Measurements from ENCODE around the gene NFIA. TPM values are rescaled to one million over a fixed set of nuclear protein-coding genes. Genes with fewer than 3 reads are reported as not detected.
A peak's percentile ranks its signal among the peaks of the same experiment; 100 is the strongest.

NFIA gene
- total and polyA plus RNA-seq, 9 of the 15 experiments (the other 6 are each of a cell fraction or from before 2014, with no cell fraction given) = 5.3 to 24.9 (median 9.8) TPM

DNA sequence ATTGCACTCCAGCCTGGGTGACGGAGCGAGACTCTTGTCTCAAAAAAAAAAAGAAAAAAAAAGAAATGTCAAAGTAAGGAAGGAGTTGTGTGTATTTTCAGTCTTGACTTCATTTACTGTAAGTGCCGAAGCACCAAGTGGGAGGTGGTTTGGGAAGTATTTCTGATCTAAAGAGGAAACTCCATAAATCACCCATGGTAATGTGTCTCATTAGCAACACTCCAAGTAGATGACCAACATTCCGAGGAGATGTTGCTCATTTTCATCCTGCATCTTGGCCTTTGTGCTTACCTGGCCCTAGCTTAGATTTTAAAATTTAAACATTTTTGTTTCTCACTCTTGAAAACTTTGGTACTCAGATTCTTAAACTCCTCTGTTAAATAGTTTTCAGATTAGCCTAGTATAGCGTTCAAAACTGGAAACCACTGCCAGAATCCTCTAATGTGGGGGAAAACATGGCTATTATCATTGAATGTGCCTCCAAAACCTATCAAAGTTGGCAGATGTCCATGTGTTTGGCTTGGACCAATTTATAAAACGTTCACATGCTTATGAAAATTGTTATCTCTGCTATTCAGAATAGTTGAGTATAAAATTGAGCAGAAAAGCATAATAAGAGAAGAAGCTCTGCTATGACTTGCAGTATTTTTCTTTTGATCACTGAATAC is 110.4 kb downstream of the NFIA start:
- FAIRE-seq (no peak), DNase-seq (ENCODE audit: extremely low read depth in 1 of 4, low spot score in 3 of 4) (no peak), ATAC-seq (no peak)
- no peak overlapping the region for H2AFZ ChIP-seq (ENCODE audit: low read depth, low read length)
- peaks cover 62% of the 10 kb centered on the region for H3K79me2 ChIP-seq (ENCODE audit: control insufficient read depth, insufficient read depth, low read length)
- BruUV-seq (replicated peaks) = no TSS peak
- 50% methylated on average over 5 of the region's 6 CpGs for WGBS (ENCODE audit: insufficient coverage, low coverage, missing lambda C conversion rate)
- no peaks in the 10 kb centered on the region for H3K9me1 ChIP-seq (ENCODE audit: control insufficient read depth, insufficient read depth, low read length)
- H3K4me1 ChIP-seq (replicated peaks in 1 of 2; ENCODE audit: control insufficient read depth in 2 of 2, insufficient read depth in 2 of 2, low read length in 2 of 2) = peaks cover 0 to 30% of the 10 kb centered on the region in 2 experiments; a peak in 4 of 5 replicates
- H3K36me3 ChIP-seq (ENCODE audit: control insufficient read depth, insufficient read depth, low read length) = no peaks in the 10 kb centered on the region
- ChIA-PET CTCF (ENCODE audit: low intra/inter-chr PET ratio) (no interaction called here), POLR2A (interaction anchor here (1.1 kb wide), 1 partner anchor 8 kb away, joined by 4 read pairs; no protein-coding TSS in a partner anchor)
- peak overlapping the region; percentile 35; the same call in 1 of the 3 replicates for H3K27ac ChIP-seq (ENCODE audit: extremely low read depth, low read depth, low read length)
- no peaks in the 10 kb centered on the region for H3K27me3 ChIP-seq (ENCODE audit: control insufficient read depth in 2 of 2, insufficient read depth in 2 of 2, low read length in 2 of 2)
- H3K9me3 ChIP-seq (replicated peaks; ENCODE audit: control insufficient read depth, insufficient read depth, low read depth, low read length) = no peaks in the 10 kb centered on the region
- no peaks in the 10 kb centered on the region for H4K20me1 ChIP-seq (replicated peaks; ENCODE audit: control insufficient read depth, insufficient read depth, low read length)
- intact Hi-C loops (cut with micrococcal nuclease) = no loop called here
- in situ Hi-C loops (cut with MboI) = no loop called here
- no peak overlapping the region for H3K4me2 ChIP-seq (ENCODE audit: insufficient read depth, low read length)
- peak; percentile 63 for TF ChIP-seq MAFG (tag; conservative IDR thresholded peaks at IDR 0.05)
- TF ChIP-seq TARDBP (IDR thresholded peaks at IDR 0.05) = no peak
- TF ChIP-seq MEIS2 (IDR thresholded peaks at IDR 0.05; ENCODE audit: partially characterized antibody) = peak; percentile 75
- TF ChIP-seq, protein P1, sequence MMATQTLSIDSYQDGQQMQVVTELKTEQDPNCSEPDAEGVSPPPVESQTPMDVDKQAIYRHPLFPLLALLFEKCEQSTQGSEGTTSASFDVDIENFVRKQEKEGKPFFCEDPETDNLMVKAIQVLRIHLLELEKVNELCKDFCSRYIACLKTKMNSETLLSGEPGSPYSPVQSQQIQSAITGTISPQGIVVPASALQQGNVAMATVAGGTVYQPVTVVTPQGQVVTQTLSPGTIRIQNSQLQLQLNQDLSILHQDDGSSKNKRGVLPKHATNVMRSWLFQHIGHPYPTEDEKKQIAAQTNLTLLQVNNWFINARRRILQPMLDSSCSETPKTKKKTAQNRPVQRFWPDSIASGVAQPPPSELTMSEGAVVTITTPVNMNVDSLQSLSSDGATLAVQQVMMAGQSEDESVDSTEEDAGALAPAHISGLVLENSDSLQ (IDR thresholded peaks at IDR 0.05) = peak; percentile 59
- TF ChIP-seq, protein P2, sequence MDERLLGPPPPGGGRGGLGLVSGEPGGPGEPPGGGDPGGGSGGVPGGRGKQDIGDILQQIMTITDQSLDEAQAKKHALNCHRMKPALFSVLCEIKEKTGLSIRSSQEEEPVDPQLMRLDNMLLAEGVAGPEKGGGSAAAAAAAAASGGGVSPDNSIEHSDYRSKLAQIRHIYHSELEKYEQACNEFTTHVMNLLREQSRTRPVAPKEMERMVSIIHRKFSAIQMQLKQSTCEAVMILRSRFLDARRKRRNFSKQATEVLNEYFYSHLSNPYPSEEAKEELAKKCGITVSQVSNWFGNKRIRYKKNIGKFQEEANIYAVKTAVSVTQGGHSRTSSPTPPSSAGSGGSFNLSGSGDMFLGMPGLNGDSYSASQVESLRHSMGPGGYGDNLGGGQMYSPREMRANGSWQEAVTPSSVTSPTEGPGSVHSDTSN (CRISPR knock-in tag; IDR thresholded peaks at IDR 0.05; ENCODE audit: low read depth) = no peak
- TF ChIP-seq, protein P2 (tag; conservative IDR thresholded peaks at IDR 0.05; ENCODE audit: low read depth) = 0 out of 2 replicates have a peak, but pooled peaks have one; percentile 39
- TF ChIP-seq NFE2 (IDR thresholded peaks at IDR 0.05; ENCODE audit: low read depth) = peak; percentile 37; the same call in 1 of the 2 replicates
- TF ChIP-seq ZNF445 (CRISPR knock-in tag; IDR thresholded peaks at IDR 0.05; ENCODE audit: low read depth) = no peak
- no peak overlapping the region for H3K9ac ChIP-seq (ENCODE audit: insufficient read depth in 1 of 2, low read depth in 2 of 2, low read length in 2 of 2)
- H3K4me3 ChIP-seq = no peak overlapping the region
